MV-4-11 (cell line): Measurements from ENCODE around the gene EIF4G2.
"Not testable (repeated sequence)": the region's sequence is repeated elsewhere in the genome, so short reads cannot be mapped to it uniquely, and the experiment has no call there.

ENCODE experiments used
- DNase-seq: peaks from one replicate; lab custom pipeline; 2025; lab: John Stamatoyannopoulos, UW

The EIF4G2 gene

DNA sequence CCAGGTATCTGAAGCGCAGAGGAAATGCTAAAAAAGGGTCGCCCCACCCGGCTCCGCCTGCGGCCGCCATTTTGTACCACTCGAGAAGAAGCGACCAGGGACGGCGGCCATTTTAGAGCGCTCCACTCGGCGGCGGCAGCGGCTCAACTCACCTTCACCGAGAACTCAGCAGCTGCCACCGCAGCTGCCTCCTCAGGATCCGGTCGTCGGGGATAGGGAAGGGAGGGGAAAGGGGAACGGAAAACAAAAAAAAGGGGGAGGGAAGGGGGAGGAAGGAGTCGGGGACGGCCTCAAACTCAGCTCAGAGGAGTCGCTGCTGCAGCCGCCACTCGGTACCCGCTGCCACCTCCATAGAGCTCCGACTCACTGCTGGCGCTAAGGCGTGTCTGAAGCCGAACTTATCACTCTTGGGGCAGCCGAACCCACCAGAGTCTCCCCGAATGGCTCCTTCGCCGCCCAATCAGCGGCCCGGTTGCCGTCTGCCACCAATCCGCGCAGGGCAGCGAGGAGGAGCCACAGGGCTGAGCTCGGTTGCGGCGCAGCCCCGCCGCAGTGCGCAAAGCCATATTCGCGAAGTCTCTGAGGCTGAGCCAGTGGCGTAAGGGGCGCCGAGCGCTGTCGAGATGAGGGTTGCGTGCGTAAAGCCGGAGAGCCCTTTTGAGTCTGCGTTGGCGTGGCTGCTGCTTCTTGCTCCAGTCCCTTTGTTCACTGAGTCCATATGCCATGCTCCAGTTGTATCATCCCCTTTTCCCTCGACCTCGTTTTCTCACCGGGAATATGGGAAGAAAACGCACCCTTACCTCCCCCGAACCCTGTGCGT is at the start of gene EIF4G2:
Gene EIF4G2, minus strand, starts transcription at position 374 of the 820 bp plus-strand sequence.
- DNase-seq = peak; percentile 98

DNA sequence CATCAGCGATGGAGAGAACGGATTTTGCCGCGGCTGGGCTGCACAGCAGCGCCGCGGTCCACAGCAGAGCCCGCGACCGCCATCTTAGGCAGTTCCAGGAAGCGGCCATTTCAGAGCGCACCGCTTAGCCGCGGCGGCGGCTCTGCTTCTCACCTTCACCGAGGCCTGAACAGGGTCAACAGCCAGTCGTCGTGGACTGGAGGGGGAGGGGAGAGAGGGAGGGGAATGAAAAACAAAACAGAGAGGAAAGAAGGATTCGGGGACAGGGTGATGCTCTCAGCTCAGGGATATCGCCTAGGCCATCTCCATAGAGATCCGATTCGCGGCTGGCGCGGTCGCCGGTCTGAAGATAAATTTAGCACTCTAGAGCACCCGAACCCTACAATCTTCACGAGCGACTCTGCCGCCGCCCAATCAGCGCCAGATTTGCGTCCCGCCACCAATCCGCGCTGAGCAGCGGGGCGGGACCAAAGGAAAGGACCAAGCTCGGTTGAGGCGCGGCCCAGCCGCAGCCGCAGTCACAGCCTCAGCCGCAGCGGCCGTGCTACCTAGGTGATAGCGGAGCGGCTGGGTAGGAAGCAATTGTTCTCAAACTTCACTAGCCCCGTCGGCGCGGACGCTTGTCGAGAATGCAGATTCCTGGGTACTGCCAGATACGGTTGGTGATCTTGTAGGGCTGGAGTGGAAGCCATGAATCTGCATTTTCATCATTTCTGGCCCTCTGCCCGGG is 49.1 kb upstream of the EIF4G2 start, which contains the start of gene ZBED5:
Gene ZBED5, minus strand, starts transcription at position 345 of the 730 bp plus-strand sequence. CDS start 3,108 bp downstream, outside the sequence.
- peak; percentile 97 for DNase-seq

- no peak for DNase-seq
Measured at GRCh38 chr11:10857459-10857708, 48.7 kb upstream of the EIF4G2 start.

DNA sequence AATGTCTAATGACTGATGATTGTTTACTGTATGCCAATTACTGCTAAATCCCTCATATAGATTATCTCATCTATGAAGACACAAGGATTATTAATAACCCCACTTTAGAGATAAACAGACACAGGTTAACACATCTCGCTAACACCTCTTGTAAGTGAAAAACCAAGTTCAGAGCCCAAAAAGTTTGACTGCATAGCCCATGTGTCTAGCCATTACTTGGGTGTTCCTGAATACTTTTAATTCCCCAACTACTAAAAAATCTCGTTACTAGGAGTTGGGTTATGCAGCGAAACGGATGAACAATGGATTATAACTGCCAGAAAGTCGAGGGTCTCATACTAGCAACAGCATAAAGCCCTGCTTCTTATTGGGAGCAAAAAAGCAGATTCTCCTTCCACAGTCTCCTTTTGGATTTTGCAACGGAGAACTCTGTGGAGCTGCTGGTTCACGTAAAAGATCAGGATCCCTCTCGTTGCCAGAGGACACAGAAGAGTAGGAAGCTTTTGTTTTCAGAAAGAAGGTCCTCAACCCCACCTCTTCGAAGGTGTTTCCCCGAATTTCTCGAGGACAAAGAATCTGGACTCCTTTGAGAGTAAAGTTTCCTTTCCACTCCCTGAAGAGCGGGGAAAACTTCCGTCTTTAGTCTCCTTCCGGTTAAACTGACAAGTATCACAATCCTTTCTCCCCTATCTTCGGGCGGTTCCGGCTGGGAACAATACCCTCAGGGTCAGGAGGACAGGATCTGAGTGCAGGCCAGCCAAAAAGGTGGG is 48.1 kb upstream of the EIF4G2 start:
- peak; percentile 31 for DNase-seq

- no peak for DNase-seq
Measured at GRCh38 chr11:10855295-10855694, 46.6 kb upstream of the EIF4G2 start.

DNA sequence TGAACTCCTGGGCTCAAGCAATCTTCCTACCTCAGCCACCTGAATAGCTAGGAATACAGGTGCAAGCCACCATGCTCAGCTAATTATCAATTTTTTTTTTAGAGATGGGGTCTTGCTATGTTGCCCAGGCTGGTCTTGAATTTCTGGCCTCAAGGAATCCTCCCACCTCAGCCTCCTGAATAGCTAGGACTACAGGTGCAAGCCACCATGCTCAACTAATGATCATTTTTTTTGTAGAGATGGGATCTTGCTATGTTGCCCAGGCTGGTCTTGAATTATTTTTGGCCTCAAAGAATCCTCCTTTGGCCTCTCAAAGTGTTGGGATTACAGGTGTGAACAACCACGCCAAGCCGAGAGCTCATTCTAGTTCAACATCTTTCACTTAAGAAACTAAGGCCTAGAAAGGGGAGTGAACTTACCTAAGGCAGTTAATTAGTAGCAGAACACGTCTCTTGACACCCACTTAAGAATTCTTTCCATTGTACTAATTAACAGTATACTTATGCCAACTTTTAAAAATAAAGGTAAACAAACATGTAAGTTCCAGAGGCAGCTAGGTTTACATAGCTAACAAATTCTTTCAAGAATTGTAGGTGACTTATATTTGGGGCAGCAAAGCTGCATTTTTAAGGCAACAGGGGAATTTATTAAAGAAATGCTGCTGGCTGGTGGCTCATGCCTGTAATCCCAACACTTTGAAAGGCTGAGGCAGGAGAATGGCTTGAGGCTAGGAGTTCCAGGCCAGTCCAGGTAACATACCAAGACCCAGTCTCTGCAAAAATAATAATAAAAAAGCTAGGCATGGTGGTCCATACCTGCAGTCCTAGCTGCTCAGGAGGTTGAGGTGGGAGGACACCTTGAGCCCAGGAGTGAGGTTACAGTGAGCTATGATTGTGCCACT is 39.5 kb upstream of the EIF4G2 start:
- no peak for DNase-seq

DNA sequence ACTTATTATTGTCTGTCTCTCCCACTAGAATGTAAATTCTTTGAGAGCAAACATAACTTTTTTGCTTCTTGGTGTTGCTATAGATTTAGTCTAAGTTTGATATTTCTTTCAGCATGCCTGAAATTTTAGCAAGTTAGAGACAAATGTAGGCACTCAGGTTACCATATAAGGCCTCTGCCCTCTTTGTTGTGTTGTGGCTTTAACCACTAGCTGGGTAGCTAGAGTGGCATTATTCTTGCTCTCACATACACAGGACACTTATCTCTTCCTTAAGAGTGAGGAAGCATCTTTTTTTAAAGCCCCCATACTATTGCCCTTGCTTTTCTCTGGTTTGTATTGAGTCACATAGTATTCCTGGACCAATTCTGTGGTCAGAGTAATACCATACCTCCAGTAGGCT is 37.9 kb upstream of the EIF4G2 start:
- DNase-seq = no peak

DNA sequence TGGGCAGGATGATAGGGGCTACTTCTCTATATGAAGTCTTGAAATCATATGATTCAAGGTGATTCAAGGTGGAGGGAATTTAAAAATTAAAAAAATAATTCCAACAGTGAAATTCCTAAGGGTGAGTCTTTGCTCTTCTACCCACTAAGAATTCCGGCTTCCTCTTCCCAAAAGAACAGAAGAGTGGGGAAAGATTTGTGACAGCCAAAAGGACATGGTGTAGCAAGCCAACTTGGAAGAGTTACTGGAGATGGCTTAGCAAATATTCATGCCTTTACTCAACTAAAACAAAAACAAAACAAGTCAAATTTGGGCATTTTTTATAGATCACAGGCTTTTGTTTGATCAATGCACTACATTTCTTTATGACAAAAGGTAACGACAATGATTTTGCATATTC is 36.9 kb upstream of the EIF4G2 start:
- DNase-seq = no peak

GRCh38 chr11:10844796-10845195 is 36.1 kb upstream of the EIF4G2 start:
- no peak for DNase-seq

GRCh38 chr11:10844356-10844755 is 35.6 kb upstream of the EIF4G2 start:
- no peak for DNase-seq

GRCh38 chr11:10838881-10839280 is 30.2 kb upstream of the EIF4G2 start:
- no peak for DNase-seq

- no peak for DNase-seq
Measured at GRCh38 chr11:10838083-10838482, 29.4 kb upstream of the EIF4G2 start.

GRCh38 chr11:10836884-10837283 is 28.2 kb upstream of the EIF4G2 start:
- not testable (repeated sequence) for DNase-seq

- DNase-seq = no peak
Measured at GRCh38 chr11:10829139-10829538, 20.4 kb upstream of the EIF4G2 start.

- DNase-seq = no peak
Measured at GRCh38 chr11:10828402-10828801, 19.7 kb upstream of the EIF4G2 start.

- DNase-seq = peak; percentile 62
Measured at GRCh38 chr11:10824888-10825287, 16.2 kb upstream of the EIF4G2 start.

DNA sequence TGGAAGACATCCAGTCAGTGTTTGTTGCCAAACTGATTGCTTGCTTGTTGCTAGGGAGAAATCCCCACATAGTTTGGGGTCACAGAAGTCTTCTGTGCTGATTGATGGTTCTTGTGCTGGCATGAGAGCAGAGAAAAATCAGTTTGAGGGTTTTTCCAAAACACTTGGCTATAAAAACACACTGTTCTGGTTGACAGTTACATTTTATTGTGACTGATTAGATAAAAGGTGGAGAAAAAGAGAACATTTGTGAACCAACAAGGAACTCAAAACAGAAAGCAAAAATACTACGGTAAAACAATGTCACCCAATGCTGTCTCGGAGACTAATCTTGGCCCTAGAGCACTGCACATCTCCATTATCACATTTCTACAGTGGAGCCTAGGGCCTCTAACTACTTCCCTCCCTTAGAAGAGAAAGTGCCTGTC is 14.4 kb upstream of the EIF4G2 start:
- no peak for DNase-seq

GRCh38 chr11:10822491-10822890 is 13.8 kb upstream of the EIF4G2 start:
- not testable (repeated sequence) for DNase-seq

DNA sequence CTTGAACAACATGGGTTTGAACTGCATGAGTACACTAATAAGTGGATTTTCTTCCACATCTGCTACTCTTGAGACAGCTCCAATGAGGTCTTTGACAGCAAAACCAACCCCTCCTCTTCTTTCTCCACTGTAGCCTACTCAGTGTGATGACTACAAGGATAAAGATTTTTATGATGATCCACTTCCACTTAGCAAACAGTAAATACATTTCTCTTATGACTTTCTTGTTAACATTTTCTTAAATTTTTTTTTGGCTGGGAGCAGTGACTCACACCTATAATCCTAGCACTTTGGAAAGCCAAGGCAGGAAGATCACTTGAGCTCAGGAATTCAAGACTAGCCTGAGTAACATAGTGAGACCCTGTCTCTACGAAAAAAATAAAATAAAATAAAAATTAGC is 9.9 kb upstream of the EIF4G2 start:
- no peak for DNase-seq

- no peak for DNase-seq
Measured at GRCh38 chr11:10813945-10814344, 5.2 kb upstream of the EIF4G2 start.

DNA sequence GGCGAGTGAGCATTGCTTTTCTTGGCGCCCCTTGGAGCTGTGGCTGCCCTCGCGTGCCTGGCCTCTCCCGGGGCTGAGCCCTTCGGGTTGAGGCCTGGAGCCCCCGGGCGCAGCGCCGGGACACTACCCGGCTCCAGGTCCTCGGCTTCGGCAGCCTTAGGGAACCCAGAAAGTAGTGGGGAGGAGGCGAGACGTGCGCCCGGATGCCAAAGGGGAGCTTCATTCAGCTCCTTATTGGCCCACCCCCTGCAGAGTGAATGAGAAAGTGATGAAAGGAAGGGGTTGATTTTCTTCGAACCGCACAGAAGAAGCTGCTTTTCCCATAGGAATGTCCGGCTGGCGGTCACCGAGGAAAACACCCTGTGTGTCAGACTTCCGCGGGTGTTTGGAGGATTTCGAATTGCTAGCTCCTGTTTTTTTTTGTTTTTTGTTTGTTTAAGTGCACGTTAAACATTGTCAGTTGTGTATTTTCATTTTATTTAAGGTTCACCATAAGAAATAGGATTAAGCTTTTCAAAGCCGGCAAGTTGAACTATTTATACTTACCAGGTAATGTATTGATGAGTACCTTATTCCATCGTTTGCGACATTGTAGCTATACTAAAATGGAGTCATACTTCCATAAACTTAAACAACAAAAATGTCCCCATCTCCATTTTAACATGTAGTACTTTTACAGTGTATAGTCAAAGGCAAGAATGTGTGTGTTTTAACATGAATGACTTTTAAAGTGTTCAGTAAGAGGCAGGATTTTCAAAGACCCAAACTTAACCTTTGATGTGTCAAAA is 841 bp upstream of the EIF4G2 start:
- DNase-seq = peak; percentile 26
